Left ventricle myocardium superior (tissue), 1 donor: Measurements from ENCODE around the gene HLCS. TPM values are rescaled to one million over a fixed set of nuclear protein-coding genes. Genes with fewer than 3 reads are reported as not detected.
A peak's percentile ranks its signal among the peaks of the same experiment; 100 is the strongest.

Experiments used
- ATAC-seq: fragments of 200-7000 bp; cut with Tn5 transposase; one replicate; pipeline ENCODE4 v1.9.1; 2020; ENCODE audit warnings: mild to moderate bottlenecking, moderate library complexity
- DNase-seq: peaks from one replicate; pipeline ENCODE4 v3.0.0-alpha.2; 2020
- intact Hi-C: fragments of 100-400 bp; cut with micrococcal nuclease; formaldehyde crosslinking; loops from one replicate; pipeline ENCODE4 v1.11.0; 2022
- total RNA-seq: library from RNA; stranded (reverse); fragmentation: NEBNext Ultra II Directional; extraction: Animal tissue kit (Norgen Biotek cat#: 25700); gene quantifications from one replicate; pipeline ENCODE4 v1.2.1, GENCODE V29; 2021
- donor health status: DM: no; HTN: yes; CAD: no; lungs with severe emphysema.

The HLCS gene
- total RNA-seq, 1 donor from 2014 or later, result 6.2 TPM

DNA sequence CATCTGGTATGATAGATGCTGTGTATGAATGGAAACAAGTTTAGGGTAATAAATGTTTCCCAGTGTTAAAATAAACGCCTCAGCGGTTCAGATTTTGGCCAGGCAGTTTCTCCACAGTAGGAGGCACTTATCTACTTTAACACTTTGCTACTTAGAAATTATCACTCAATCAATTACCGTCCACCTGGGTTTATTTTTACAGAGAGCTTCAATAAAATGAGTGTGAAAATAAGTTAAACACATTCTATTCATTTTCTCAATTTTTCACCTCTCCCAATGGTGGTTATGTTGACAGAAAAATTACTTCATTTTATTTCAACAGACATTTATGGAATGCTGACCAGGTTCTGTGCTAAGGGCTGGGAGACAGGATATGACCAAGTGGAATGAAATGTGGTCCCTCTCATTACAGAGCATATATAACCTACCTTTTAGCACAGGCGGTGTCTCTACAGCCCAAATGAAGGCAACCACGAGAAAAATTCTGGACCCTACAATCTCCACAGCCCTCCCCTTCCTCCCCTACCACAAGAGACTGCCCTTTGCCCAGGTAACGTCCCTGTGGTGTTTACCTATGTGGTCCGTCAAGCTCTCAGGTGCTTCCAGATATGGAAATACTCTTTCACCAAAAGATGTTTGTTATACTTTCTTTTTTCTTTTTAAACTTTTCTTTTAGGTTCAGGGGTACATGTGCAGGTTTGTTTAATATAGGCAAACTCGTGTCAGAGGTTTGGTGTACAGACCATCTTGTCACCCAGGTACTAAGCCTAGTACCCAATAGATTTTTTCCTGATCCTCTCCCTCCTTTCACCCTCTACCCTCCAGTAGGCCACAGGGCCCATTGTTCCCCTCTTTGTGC is 105.5 kb downstream of the HLCS start:
- DNase-seq, result no peak
- no peak for ATAC-seq
- intact Hi-C loops, result no loop called here

DNA sequence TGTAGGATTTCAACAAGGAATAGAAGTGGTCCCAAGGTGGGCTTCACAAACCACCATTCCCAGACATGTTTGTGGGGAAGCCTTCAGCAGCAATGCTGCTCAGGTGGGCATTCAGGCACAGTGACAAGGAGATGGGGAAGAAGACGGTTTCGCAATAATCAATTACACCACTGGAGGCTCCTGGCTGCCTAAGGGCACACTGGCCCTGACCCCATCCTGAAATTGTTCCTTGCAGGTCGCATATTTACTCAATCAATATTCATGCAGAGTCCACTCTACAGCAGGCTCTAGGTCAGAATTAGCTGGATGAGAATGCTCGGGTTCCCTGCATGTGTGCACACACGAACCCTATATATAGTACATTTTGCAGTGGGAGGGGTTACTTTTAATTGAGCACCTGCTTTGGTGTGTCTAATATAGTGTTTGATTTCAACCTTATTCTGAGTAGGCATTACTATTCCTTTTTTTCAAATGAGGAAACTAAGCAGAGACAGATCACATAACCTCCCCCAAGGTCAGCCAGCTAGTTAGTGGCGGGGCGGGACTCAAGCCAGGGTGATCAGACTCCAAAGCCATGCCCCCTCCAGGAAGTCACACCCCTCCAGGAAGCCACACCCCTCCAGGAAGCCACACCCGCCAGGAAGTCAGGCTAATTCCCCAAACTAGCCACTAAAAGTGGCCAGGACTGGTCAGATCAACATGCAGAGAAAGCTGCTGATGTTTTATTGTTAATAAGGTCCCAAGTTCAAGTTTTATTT is 106.5 kb downstream of the HLCS start:
- ATAC-seq, result peak; percentile 97
- peak; percentile 81 for DNase-seq
- intact Hi-C loops, result loop anchor here (10.0 kb wide), 1 partner anchor 105 kb away; no protein-coding TSS in a partner anchor

DNA sequence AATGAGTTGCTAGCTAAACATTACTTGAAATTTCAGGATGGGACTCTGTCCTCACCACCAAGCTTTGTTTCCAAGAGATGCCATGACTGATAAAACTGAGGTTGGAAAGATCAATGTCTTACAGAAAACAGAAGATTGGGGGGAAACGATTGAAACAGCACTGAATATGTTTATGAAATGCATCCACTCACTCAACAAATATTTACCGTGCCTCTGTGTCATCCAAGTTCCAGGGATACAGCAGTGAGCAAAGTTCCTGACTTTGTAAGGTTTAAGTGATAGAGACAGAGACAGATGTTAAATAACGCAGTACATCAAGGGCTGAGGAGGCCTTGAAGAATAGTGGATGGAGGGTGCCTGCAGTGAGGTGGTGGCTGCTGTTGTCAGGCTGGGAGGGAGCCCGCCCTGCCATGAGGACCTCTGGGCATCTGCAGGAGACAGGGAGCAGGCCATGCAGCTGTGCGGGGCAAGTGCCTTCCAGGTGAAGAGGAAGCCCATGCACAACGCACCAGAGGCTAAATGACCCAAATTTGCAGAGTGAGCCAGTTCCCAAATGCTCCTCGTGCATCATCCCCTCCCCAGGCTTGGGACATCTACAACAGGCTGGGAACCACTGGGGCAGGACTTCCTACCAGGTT is 108.0 kb downstream of the HLCS start:
- DNase-seq (no peak), ATAC-seq (no peak)
- intact Hi-C loops, result loop anchor here (10.0 kb wide), 1 partner anchor 104 kb away; no protein-coding TSS in a partner anchor

DNA sequence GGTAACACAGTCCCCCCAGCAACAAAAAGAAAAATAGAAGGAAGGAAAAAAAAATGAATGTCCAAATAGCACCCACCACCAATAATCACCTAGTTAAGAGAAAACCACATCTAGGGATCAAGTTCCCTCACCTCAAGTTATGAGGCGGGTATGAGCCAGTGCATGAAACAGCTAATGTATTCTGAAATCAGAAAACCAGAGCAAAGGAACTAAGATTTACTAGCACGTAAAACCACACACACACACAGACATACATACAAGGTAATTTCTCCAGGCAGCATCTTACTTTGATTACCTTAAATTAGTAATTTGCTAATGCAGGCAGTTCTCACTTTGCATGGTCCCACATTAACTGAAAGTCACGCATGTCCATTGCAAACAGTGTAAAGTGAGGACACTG is 109.8 kb downstream of the HLCS start:
- ATAC-seq (no peak), DNase-seq (no peak)
- intact Hi-C loops, result loop anchor here (10.0 kb wide), 1 partner anchor 102 kb away; no protein-coding TSS in a partner anchor

DNA sequence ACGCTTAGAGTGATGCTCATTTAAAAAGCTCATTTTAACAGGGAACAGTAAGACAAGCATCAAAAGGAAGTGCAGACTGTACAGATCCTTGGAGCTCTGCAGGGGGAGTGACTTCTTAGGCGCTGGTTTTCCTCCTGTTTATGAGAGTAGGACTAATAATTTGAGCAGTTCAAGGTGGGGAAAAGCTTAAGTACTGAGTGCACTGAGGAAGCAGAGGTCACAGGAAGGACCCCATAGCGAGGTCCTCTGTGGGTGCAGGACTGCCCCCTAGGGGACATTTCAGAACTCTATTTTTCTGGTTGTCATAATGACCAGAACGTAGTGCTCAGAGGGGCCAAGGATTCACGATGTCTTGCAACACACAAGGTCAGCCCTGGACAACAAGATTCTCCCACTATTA is 112.1 kb downstream of the HLCS start:
- intact Hi-C loops, result loop anchor here (10.0 kb wide), 1 partner anchor 100 kb away; no protein-coding TSS in a partner anchor
- no peak for DNase-seq
- peak; percentile 69 for ATAC-seq

DNA sequence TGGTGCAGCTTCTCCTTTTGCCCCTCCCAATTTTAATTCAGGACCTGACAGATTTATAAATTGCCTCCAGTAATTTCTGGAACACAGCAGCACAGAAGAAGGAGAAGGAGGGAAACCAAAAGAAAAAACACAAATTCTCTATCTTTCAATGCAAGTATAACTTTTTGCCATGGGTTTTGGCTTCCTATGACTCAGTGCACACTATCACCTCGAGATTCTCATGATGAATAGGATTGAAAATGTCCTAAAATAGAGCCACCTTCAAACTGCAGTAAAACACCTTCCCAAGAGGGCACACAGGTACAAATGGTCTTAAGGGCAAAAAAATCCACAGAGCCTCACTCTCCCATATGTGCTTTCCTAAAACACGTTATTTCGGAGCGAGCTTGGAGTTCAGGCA is 113.6 kb downstream of the HLCS start:
- no peak for DNase-seq
- no peak for ATAC-seq
- intact Hi-C loops, result loop anchor here (10.0 kb wide), 1 partner anchor 98 kb away; no protein-coding TSS in a partner anchor

DNA sequence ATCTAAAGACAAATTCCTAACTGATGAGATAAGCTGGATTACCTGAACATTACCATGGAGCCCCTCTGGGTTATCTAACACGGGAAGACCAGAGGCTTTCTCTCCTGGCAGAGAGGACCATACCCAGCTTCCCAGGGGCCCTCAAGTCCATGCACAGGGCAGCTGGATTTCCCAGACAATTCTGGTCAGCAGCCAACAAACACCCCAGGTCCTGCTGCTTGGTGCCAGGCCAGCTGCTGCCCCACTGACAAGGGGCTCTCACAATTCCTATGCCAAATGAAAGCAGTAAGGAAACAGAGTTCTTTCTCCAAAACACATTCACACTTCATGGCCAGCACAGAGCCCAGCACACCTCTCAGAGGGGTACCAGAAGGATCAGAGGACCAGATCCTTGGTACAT is 114.2 kb downstream of the HLCS start:
- intact Hi-C loops, result loop anchor here (10.0 kb wide), 1 partner anchor 97 kb away; no protein-coding TSS in a partner anchor
- ATAC-seq (no peak), DNase-seq (no peak)

DNA sequence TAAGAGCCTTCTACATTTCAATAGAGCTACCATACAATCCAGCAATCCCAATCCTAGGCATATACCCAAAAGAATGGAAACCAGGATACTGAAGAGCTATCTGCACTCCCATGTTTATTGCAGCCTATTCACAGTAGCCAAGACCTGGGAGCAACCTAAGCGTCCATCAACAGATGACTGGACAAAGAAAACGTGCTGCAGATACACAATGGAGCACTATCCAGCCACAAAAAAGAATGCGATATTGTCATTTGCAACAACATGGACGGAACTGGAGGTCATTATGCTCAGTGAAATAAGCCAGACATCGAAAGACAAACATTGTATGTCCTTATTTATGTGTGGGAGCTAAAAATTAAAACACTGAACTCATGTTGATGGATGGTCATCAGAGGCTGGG is 115.3 kb downstream of the HLCS start:
- intact Hi-C loops, result loop anchor here (10.0 kb wide), 1 partner anchor 96 kb away; no protein-coding TSS in a partner anchor
- DNase-seq (no peak), ATAC-seq (no peak)

DNA sequence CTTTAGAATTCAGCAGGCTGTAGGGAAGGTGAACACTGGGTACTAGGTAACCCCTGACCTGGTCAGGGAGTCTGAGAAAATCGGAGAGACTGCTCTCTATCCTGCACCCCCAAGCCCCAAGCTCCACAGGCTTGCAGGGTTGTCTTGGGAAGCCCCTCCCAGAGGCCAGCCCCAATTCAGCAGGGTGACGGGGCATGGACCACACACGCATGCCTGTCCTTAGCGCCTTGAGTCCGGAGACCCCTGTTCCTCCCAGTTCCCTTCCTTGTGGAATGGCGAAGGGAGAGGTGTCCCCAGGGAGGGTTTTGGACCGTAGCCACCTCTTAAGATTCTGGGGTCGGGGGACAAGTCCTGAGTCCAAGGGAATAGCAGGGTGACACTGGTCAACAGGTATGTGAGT is 116.1 kb downstream of the HLCS start:
- ATAC-seq, result no peak
- intact Hi-C loops, result loop anchor here (10.0 kb wide), 1 partner anchor 96 kb away; no protein-coding TSS in a partner anchor
- no peak for DNase-seq

DNA sequence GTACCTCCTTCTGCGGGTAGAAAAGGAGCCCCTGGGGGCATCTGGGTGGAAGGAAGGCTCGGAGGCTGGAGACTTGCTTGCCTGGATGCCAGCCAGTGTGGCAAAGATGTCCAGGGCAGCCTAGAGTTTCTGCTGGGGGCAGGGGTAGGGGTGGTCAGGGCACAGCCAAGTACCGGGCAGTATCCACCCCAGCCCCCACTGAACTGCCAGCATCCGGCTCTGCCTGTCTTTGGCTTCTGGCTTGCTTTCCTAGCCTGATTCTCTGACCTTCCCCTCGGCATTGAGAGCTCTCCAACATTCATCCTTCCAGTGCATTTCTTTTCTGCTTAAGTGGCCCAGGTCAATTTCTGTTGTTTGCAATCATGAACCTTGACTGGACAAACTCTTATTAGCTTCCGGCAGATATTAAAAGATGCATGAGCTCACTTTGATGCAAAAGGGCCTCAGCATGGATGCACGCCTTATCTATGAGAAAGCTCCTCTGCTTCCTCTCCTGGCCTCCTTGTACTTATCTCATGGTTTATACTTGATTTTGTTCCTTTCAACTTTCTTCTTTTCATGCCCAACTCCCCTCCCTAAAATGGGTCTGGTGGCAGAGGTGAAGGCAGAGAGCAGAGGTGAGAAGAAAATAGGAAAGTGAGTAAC is 116.9 kb downstream of the HLCS start:
- intact Hi-C loops, result loop anchor here (10.0 kb wide), 1 partner anchor 95 kb away; no protein-coding TSS in a partner anchor
- ATAC-seq (peak; percentile 21), DNase-seq (no peak)

DNA sequence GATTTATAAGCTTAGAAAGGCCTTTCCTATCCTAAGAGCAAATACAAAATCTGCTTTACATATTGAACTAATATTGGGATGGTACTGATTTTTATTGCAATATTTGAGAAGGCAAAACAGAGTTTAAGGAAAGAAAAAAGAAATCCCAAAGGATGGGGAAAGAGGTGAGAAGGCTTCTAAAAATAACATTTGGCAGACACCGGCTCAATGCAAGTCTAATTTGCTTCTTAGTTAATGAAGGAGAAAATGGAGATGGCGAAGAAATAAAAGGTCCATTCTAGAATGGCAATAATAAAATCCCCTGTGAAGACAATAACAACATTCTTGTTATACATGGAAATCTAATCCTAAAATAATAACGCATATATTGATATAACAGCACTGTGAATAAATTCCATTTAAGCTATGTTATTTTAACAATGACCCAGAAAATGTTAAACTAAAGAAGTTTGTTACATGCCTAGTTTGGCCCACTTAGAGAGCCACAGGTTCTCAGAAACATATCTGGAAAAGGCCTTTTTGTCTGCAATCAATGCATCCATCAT is 117.7 kb downstream of the HLCS start:
- intact Hi-C loops, result no loop called here
- ATAC-seq (no peak), DNase-seq (no peak)

DNA sequence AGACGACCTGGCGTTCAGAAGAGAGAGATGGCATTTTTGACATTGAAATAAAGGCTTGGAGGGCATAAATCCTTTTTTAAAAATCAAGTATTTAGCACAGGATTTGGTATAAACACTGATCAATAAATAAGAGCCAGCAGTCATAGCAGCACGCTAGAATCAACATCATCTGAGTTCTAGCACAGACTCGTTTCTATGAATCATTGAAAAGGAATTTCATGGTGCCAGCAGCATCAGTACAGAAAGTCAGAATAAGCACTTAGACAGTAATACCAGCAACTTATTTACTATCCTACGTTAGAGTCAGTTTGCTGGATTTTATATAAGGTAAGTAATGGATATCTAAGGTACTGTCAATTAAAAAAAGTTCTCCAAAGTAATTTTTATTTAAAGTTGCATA is 119.3 kb downstream of the HLCS start:
- no peak for DNase-seq
- intact Hi-C loops, result no loop called here
- ATAC-seq, result no peak

DNA sequence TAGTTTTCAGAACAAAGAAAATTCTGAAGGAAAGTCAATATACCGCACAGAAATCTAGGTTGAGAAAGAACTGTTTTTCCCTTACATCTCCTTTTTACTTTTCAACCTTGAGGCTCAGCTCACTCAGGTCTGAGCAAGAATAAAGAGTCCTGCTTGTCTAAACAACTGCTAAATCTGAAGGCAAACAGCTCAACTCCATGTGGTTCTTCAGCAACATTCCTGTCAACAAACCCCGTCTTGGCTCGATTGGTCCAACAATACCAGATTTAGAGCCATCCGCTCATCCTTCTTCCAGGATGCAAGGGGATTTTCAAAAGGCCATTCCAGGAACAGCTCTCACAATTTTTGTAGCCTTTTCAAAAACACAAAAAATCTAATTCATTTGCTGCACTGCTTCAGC is 119.8 kb downstream of the HLCS start:
- intact Hi-C loops, result no loop called here
- ATAC-seq, result no peak
- DNase-seq, result no peak

DNA sequence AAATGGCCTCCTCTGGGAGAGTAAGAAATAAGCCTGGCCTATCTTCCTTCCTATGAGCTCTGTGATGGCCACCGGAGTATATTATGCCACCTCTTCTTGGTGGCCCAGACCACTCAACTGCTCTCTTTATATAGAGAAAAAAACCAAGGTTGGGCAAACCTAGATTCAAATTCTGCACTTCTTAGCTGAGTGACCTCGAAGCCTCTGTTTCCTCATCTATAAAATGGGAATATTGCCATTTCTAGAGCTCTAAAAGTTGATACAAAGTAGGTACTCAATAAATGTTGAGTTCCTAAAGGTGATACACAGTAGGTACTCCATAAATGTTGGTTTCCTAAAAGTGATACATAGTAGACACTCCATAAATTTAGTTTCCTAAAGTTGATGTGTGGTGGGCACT is 120.7 kb downstream of the HLCS start:
- DNase-seq, result no peak
- ATAC-seq, result no peak
- intact Hi-C loops, result no loop called here

DNA sequence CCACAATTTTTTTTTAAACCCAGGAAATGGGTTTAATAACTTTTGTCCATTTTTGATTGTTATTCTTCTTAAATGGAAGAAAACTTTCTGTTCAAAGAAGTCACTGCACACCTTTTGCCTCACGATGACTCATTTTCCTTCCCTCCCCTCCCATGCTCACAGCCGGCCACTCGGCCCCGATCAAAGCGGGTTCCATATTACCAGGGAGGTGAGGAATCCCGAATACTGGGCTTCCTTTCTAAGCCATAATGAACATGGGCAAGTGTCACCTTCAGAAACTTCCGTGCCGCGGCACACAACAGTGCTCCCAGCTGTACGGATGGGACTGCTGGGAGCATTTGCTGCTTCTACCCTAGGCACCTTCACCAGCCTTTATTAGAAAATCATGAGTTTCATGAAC is 121.4 kb downstream of the HLCS start:
- DNase-seq, result no peak

DNA sequence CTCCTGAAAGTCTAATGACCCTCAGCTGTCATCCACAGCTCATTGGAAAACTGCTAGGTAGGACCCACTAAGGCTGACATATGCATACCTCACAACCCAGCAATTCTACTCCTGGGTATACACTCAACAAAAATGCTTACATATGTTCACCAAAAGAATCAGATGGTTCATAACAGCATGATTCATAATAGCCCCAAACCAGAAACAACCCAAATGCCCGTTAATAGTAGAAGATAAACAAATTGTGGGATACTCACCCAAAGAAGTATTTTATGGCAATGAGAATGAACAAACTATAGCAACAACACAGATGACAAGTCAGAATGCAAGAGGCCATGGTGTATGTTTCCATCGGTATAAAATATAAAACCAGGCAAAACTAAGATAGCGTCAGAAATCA is 124.6 kb downstream of the HLCS start:
- ATAC-seq (no peak), DNase-seq (no peak)
- intact Hi-C loops, result no loop called here

More for the DNA sequence above, 121.4 kb downstream of the HLCS start:
- intact Hi-C loops, result no loop called here
- no peak for ATAC-seq

DNA sequence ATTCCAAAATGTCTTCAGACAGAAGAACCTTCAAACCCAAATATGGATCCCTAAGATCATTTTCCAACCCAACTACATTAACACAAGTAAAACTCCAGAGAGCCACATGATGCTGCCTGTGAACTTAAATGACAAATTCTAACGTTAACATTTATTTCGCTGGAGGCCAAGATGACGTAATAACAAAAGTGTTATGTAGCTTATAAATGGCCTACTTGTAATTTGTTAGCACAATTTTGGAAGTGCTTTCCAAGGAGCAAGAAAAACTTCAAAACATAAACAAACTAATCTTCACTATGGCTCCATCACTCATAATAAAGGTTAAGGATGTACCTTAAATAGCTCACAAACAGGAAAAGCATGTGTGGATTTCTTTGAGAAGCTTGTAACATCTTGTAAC is 126.7 kb downstream of the HLCS start:
- intact Hi-C loops, result no loop called here
- ATAC-seq (no peak), DNase-seq (no peak)

DNA sequence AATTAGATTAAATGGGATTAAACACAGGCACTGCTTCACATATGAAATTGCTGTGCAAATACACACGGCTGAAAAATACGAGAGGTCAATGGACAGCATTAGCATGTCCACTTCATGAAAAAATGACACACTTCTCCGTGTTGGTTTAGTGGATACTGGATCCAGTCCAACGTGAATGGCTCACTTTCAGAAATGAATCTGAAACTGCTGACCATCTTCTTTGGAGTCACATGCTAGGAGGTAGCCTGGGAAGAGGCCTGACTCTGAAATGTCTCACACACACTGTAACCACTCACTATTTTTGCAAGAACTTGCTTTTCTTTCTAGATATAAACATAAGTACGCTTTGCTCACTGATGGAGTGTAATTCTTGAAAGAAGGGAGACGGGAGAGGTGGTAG is 127.3 kb downstream of the HLCS start:
- ATAC-seq (no peak), DNase-seq (no peak)
- intact Hi-C loops, result no loop called here

DNA sequence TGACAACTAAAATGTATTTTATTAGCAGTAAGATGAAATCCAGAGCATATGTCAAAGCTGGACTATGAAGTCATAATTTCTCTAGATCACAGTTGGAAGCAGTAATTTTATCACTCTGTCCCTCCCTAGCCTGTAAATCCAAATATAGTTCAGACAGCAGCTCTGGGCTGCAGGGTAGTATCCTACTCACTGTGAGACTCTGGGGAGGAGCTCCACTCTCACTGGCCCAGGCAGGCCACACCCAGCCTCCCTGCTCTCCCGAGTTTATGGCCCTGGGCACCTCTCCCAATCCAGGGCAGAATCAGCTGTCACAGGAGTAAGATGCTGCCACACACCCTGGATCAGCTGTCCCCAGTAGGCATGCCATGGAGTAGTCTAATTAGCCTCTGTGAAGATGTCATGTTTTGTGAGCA is 131.1 kb downstream of the HLCS start:
- peak; percentile 62 for DNase-seq
- peak; percentile 99 for ATAC-seq
- intact Hi-C loops, result no loop called here
